Activated B cell treated with CpG ODN at 0.5 μM for 24 hours (primary cell): ENCODE data around the gene LRTM1. TPM values are rescaled to one million over a fixed set of nuclear protein-coding genes. Genes with fewer than 3 reads are reported as not detected.

Experiments used
- ATAC-seq: fragments of 200-7000 bp; cut with Tn5 transposase; one replicate; pipeline ENCODE4 v1.10.0; 2021; ENCODE audit warnings: low read depth, mild to moderate bottlenecking, moderate library complexity
- CTCF ChIA-PET: fragments of 350-600 bp; sonication (Branson Sonifier 250); formaldehyde crosslinking; loops from one replicate; lab custom pipeline; 2021; ENCODE audit warnings: antibody characterized with exemption; lab: Charles Lee
- POLR2A ChIA-PET: fragments of 350-600 bp; sonication (Branson Sonifier 250); formaldehyde crosslinking; loops from one replicate; lab custom pipeline; 2021; ENCODE audit warnings: antibody characterized with exemption; lab: Charles Lee
- DNase-seq: peaks from one replicate; pipeline ENCODE4 v3.0.0; 2022
- H3K27ac Mint-ChIP-seq: one replicate; pipeline ENCODE4 v1.8.0; 2020; ENCODE audit warnings: mixed read lengths
- H3K27me3 Mint-ChIP-seq: one replicate; pipeline ENCODE4 v1.8.0; 2021; ENCODE audit warnings: mixed read lengths
- H3K36me3 Mint-ChIP-seq: one replicate; pipeline ENCODE4 v1.8.0; 2021; ENCODE audit warnings: low read depth, mixed read lengths
- H3K4me1 Mint-ChIP-seq: one replicate; pipeline ENCODE4 v1.8.0; 2021; ENCODE audit warnings: mixed read lengths
- H3K4me3 Mint-ChIP-seq: one replicate; pipeline ENCODE4 v1.8.0; 2020; ENCODE audit warnings: mild to moderate bottlenecking, mixed read lengths
- H3K9me3 Mint-ChIP-seq: one replicate; pipeline ENCODE4 v1.8.0; 2020; ENCODE audit warnings: mixed read lengths
- CTCF ChIP-seq: fragments of 200-600 bp; IDR thresholded peaks from one replicate; pipeline ENCODE4 v1.8.0; 2022; ENCODE audit warnings: antibody characterized with exemption, mild to moderate bottlenecking
- intact Hi-C: fragments of 100-400 bp; cut with micrococcal nuclease; formaldehyde crosslinking; loops from one replicate; pipeline ENCODE4 v1.15.1; 2024
- total RNA-seq: library from RNA; stranded (reverse); gene quantifications from 2 replicates; pipeline ENCODE4 v1.2.3, GENCODE V29; 2022

Gene LRTM1
- total RNA-seq, 1 donor from 2014 or later = not detected

GRCh38 chr3:54873059-54874010 lies 54.5 kb downstream of the LRTM1 start:
- TF ChIP-seq CTCF = no peak
- H3K36me3 Mint-ChIP-seq = no peaks in the 10 kb centered on the region
- ATAC-seq = no peak

GRCh38 chr3:54871867-54872266 lies 56.0 kb downstream of the LRTM1 start:
- ChIA-PET POLR2A (no interaction called here), CTCF (no interaction called here)
- Mint-ChIP-seq H3K27ac (no peak overlapping the region), H3K4me1 (no peaks in the 10 kb centered on the region), H3K36me3 (no peaks in the 10 kb centered on the region), H3K4me3 (no peak overlapping the region), H3K9me3 (no peaks in the 10 kb centered on the region), H3K27me3 (no peaks in the 10 kb centered on the region)
- intact Hi-C loops = no loop called here
- ATAC-seq = no peak
- TF ChIP-seq CTCF = no peak
- DNase-seq = no peak

More at GRCh38 chr3:54873059-54874010, 54.5 kb downstream of the LRTM1 start:
- ChIA-PET POLR2A (no interaction called here), CTCF (no interaction called here)
- Mint-ChIP-seq H3K9me3 (no peaks in the 10 kb centered on the region), H3K4me3 (no peak overlapping the region), H3K27ac (no peak overlapping the region), H3K27me3 (no peaks in the 10 kb centered on the region), H3K4me1 (no peaks in the 10 kb centered on the region)
- intact Hi-C loops = no loop called here
- DNase-seq = no peak

GRCh38 chr3:54870423-54870822 lies 57.4 kb downstream of the LRTM1 start:
- Mint-ChIP-seq H3K36me3 (no peaks in the 10 kb centered on the region), H3K27me3 (no peaks in the 10 kb centered on the region), H3K27ac (no peak overlapping the region), H3K4me3 (no peak overlapping the region), H3K9me3 (no peaks in the 10 kb centered on the region), H3K4me1 (no peaks in the 10 kb centered on the region)
- no peak for TF ChIP-seq CTCF
- ChIA-PET POLR2A (no interaction called here), CTCF (no interaction called here)
- intact Hi-C loops = no loop called here
- ATAC-seq (no peak), DNase-seq (no peak)
